Trophoblast cell (in vitro differentiated cells and primary cell): Measurements from ENCODE around the gene ST3GAL4.
"Not testable (repeated sequence)": the region's sequence is repeated elsewhere in the genome, so short reads cannot be mapped to it uniquely, and the experiment has no call there.

Experiments used
- DNase-seq, 2 donors: peaks; one replicate each; pipeline ENCODE4 v3.0.0-alpha.2; 2016
- H2AFZ ChIP-seq: 2 replicates; pipeline ENCODE4 v1.6.1; 2013; ENCODE audit warnings: low read length, moderate library complexity, mild to moderate bottlenecking; ENCODE audit not compliant: insufficient read depth, poor library complexity
- H2AK5ac ChIP-seq: 2 replicates; pipeline ENCODE4 v1.6.1; 2013; ENCODE audit warnings: mild to moderate bottlenecking, low read length
- H2BK120ac ChIP-seq: 2 replicates; pipeline ENCODE4 v1.6.1; 2013; ENCODE audit warnings: low read length, mild to moderate bottlenecking, moderate library complexity; ENCODE audit not compliant: insufficient read depth, poor library complexity
- H2BK12ac ChIP-seq: 2 replicates; pipeline ENCODE4 v1.6.1; 2013; ENCODE audit warnings: mild to moderate bottlenecking, low read length, moderate library complexity
- H2BK5ac ChIP-seq: 2 replicates; pipeline ENCODE4 v1.6.1; 2013; ENCODE audit warnings: low read length, low read depth, moderate library complexity, mild to moderate bottlenecking; ENCODE audit not compliant: poor library complexity
- H3K14ac ChIP-seq: 2 replicates; pipeline ENCODE4 v1.6.1; 2013; ENCODE audit warnings: mild to moderate bottlenecking, low read length
- H3K18ac ChIP-seq: 2 replicates; pipeline ENCODE4 v1.6.1; 2013; ENCODE audit warnings: mild to moderate bottlenecking, low read length
- H3K23ac ChIP-seq: 2 replicates; pipeline ENCODE4 v1.6.1; 2013; ENCODE audit warnings: low read length
- H3K27ac ChIP-seq: 2 replicates; pipeline ENCODE4 v1.5.1; 2013; ENCODE audit warnings: low read depth, mild to moderate bottlenecking, inconsistent platforms, low read length, moderate library complexity
- H3K27me3 ChIP-seq: 2 replicates; pipeline ENCODE4 v1.6.1; 2013; ENCODE audit warnings: inconsistent platforms, mild to moderate bottlenecking, low read length, moderate library complexity; ENCODE audit not compliant: insufficient read depth
- H3K36me3 ChIP-seq, 2 experiments: 1 replicate in 1 of 2; 2 replicates in 1 of 2; pipeline ENCODE4 v1.6.1; 2013; ENCODE audit warnings: low read length in 2 of 2, mild to moderate bottlenecking in 2 of 2, moderate library complexity in 1 of 2; ENCODE audit not compliant: insufficient read depth in 2 of 2, control insufficient read depth in 1 of 2
- H3K4ac ChIP-seq: 2 replicates; pipeline ENCODE4 v1.6.1; 2013; ENCODE audit warnings: low read depth, mild to moderate bottlenecking, low read length, moderate library complexity
- H3K4me1 ChIP-seq, 2 experiments: 1 replicate in 1 of 2; 2 replicates in 1 of 2; pipeline ENCODE4 v1.6.1; 2013; ENCODE audit warnings: low read length in 2 of 2, mild to moderate bottlenecking in 2 of 2, moderate library complexity in 1 of 2; ENCODE audit not compliant: insufficient read depth in 2 of 2, control insufficient read depth in 1 of 2
- H3K4me2 ChIP-seq: 2 replicates; pipeline ENCODE4 v1.6.1; 2013; ENCODE audit warnings: inconsistent platforms, mild to moderate bottlenecking, low read length, moderate library complexity
- H3K4me3 ChIP-seq: 2 replicates; pipeline ENCODE4 v1.5.1; 2013; ENCODE audit warnings: mild to moderate bottlenecking, low read depth, low read length, inconsistent platforms
- H3K79me1 ChIP-seq: one replicate; pipeline ENCODE4 v1.6.1; 2013; ENCODE audit warnings: low read length
- H3K79me2 ChIP-seq: 2 replicates; pipeline ENCODE4 v1.6.1; 2013; ENCODE audit warnings: low read length, mild to moderate bottlenecking; ENCODE audit not compliant: control insufficient read depth, insufficient read depth, poor library complexity
- H3K9ac ChIP-seq: 2 replicates; pipeline ENCODE4 v1.6.1; 2013; ENCODE audit warnings: mild to moderate bottlenecking, low read length
- H3K9me3 ChIP-seq: 2 replicates; pipeline ENCODE4 v1.6.1; 2013; ENCODE audit warnings: low read depth, mild to moderate bottlenecking, control low read depth, inconsistent platforms, low read length; ENCODE audit not compliant: insufficient read depth
- H4K12ac ChIP-seq: 2 replicates; pipeline ENCODE4 v1.6.1; 2013; ENCODE audit warnings: low read depth, mild to moderate bottlenecking, low read length, moderate library complexity
- H4K8ac ChIP-seq: 2 replicates; pipeline ENCODE4 v1.6.1; 2013; ENCODE audit warnings: low read depth, mild to moderate bottlenecking, low read length, moderate library complexity
- H4K91ac ChIP-seq: one replicate; pipeline ENCODE4 v1.6.1; 2013; ENCODE audit warnings: low read depth, mild to moderate bottlenecking, low read length, moderate library complexity
- WGBS: extraction: QIAGEN DNeasy Blood & Tissue Kit; methylation state at CpG from one replicate; pipeline ENCODE4 v1.1.7; 2013; ENCODE audit warnings: missing lambda C conversion rate; ENCODE audit not compliant: insufficient read length, insufficient coverage; ENCODE audit errors: extremely low coverage; 5-methylcytosine and 5-hydroxymethylcytosine counted together

ST3GAL4 gene

DNA sequence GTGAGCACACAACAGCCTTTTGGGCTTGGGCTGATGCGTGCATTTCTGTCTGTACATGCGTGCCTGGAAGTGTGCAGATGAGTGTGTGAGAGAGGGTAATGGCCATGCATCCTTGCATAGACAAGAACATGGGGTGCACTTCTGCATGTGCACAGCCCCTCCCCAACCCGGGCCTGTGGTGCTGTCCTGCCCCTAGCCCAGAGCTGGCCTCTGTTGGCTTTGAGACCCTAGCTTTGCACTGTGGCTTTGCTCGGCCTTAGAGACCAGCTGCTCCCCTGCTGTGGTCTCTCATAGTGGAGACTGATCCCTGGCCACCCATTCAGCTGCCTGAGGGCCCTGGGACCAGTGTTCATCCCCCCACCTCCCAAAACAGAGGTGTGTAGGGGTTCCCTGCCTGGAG is 25.4 kb downstream of the ST3GAL4 start:
- no peak overlapping the region for H3K4me2 ChIP-seq
- H3K9ac ChIP-seq, result no peak overlapping the region
- H3K4me3 ChIP-seq, result no peak overlapping the region
- no peaks in the 10 kb centered on the region for H3K27me3 ChIP-seq
- peaks cover 2% of the 10 kb centered on the region for H3K79me2 ChIP-seq
- H3K18ac ChIP-seq, result no peak overlapping the region
- no peak overlapping the region for H4K8ac ChIP-seq
- H3K27ac ChIP-seq, result no peak overlapping the region
- no peak overlapping the region for H3K14ac ChIP-seq
- H2AFZ ChIP-seq, result no peak overlapping the region
- no peak overlapping the region for H3K23ac ChIP-seq
- H3K79me1 ChIP-seq, result peaks cover 8% of the 10 kb centered on the region
- no peak overlapping the region for H4K12ac ChIP-seq
- no CpG with 5 or more reads among the region's 4 CpGs for WGBS
- no peak overlapping the region for H2BK5ac ChIP-seq
- H3K36me3 ChIP-seq, result no peaks in the 10 kb centered on the region
- H4K91ac ChIP-seq, result no peak overlapping the region
- H2BK120ac ChIP-seq, result no peak overlapping the region
- DNase-seq, result no peak
- no peak overlapping the region for H2AK5ac ChIP-seq
- H3K4ac ChIP-seq, result no peak overlapping the region
- no peaks in the 10 kb centered on the region for H3K9me3 ChIP-seq
- H3K4me1 ChIP-seq, result peaks cover 13 to 17% of the 10 kb centered on the region in 2 experiments
- no peak overlapping the region for H2BK12ac ChIP-seq

DNA sequence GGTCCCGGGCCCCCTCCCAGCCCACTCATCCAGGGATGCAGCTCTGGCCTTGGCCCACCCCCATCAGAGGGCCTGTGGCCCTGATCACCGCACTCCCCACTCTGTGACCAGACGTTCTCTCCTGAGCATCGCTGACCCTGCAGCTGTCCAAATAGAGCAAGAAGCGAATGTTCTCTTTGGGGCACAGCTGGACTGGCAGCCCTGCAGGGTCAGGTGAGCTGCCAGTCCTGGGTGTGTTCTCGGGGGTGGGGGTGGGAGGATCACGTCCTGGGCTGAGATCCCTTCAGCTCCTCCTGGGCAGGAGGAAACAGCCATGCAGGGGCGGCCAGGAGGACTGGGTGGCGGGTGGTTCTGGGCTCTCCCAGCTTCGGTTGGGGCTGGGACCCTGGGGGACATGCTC is 26.5 kb downstream of the ST3GAL4 start:
- H2AFZ ChIP-seq, H3K4me2 ChIP-seq, H3K79me2 ChIP-seq, H3K14ac ChIP-seq, H4K12ac ChIP-seq, H3K27me3 ChIP-seq, H3K36me3 ChIP-seq, H4K8ac ChIP-seq, H3K9ac ChIP-seq, H3K79me1 ChIP-seq, DNase-seq, H3K9me3 ChIP-seq, H3K4ac ChIP-seq, H2BK120ac ChIP-seq, H2AK5ac ChIP-seq, H2BK5ac ChIP-seq, H3K23ac ChIP-seq, H3K4me3 ChIP-seq, H4K91ac ChIP-seq, H3K27ac ChIP-seq, H2BK12ac ChIP-seq, H3K18ac ChIP-seq: not testable (repeated sequence)
- WGBS, result no CpG with 5 or more reads among the region's 10 CpGs
- H3K4me1 ChIP-seq, result peaks cover 13 to 20% of the 10 kb centered on the region in 2 experiments

- not testable (repeated sequence) for H3K9ac ChIP-seq, H2BK5ac ChIP-seq, H4K12ac ChIP-seq, H3K4me3 ChIP-seq, H3K18ac ChIP-seq, H3K27ac ChIP-seq, H3K4ac ChIP-seq, H3K36me3 ChIP-seq, H2AK5ac ChIP-seq, H2BK12ac ChIP-seq, H2BK120ac ChIP-seq, H3K23ac ChIP-seq, H3K4me2 ChIP-seq, H3K79me1 ChIP-seq, H4K8ac ChIP-seq, H3K79me2 ChIP-seq, H3K14ac ChIP-seq, H2AFZ ChIP-seq, H3K9me3 ChIP-seq, H4K91ac ChIP-seq, H3K27me3 ChIP-seq
- DNase-seq, result peak in 1 of 2 donors; percentile 38
- H3K4me1 ChIP-seq, result peaks cover 13 to 20% of the 10 kb centered on the region in 2 experiments
- WGBS, result no CpG with 5 or more reads among the region's 4 CpGs
These were observed 27.2 kb downstream of the ST3GAL4 start for GRCh38 chr11:126382641-126383040.

DNA sequence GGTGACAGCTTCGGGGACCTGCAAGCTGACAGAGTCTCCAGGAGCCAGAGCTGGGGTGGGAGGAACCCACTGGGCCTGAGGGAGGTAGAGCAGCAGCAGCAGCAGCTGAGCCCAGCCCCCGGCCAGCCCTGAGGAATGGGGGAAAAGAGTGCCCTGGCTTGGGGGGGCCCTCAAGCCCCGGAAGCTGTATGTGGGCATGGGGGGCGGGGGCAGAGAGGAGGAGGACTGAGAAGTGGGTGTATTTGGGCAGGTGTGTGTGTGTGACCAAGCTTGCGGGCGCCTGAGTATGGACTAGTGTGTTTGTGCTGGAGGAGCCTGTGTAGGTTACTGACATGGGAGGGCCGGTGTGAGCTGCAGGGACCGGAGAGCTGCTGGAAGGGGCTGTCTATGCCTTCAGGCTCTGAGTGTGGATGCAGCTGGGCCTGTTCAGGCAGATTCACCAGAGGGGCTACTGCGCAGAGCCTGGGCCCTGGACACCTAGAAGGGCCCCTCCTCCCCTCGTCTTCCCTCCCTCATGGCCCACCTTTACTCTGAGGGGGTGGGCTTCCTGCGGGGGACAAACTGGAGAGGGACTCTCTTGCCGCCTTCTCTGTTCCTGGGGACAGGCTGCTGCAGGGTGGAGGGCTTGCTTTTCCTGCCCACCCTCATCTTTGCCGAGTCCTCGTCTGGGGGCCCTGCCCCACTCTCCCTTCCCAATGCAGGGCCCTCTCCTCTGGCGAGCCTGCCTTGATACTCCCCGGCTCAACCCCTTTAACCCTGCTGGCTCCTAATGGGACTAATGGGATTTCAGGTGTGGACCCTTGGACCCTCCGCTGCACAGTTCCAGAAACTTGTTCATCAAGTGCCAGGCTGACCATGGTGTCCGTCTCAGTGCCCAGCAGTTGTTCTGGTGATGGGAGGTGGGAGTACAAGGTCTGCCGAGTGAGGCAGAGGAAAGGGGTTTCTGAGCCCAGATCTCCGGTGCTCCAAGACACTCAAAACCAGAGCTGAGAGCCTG is 28.2 kb downstream of the ST3GAL4 start:
- no peak overlapping the region for H3K4me3 ChIP-seq
- peaks cover 2% of the 10 kb centered on the region for H3K79me2 ChIP-seq
- peak overlapping the region; percentile 48 for H2BK120ac ChIP-seq
- peak overlapping the region; percentile 12 for H4K12ac ChIP-seq
- peak overlapping the region; percentile 71 for H2BK12ac ChIP-seq
- peak overlapping the region; percentile 83 for H4K91ac ChIP-seq
- WGBS, result no CpG with 5 or more reads among the region's 20 CpGs
- no peaks in the 10 kb centered on the region for H3K27me3 ChIP-seq
- H3K23ac ChIP-seq, result no peak overlapping the region
- peak overlapping the region; percentile 38 for H3K4me2 ChIP-seq
- H3K14ac ChIP-seq, result peak overlapping the region; percentile 58
- H3K18ac ChIP-seq, result peak overlapping the region; percentile 46
- H3K36me3 ChIP-seq, result peaks cover 0 to 2% of the 10 kb centered on the region in 2 experiments
- H3K9me3 ChIP-seq, result peaks cover 1% of the 10 kb centered on the region
- peak overlapping the region; percentile 38 for H2BK5ac ChIP-seq
- no peak overlapping the region for H2AFZ ChIP-seq
- no peak overlapping the region for H2AK5ac ChIP-seq
- H4K8ac ChIP-seq, result peak overlapping the region; percentile 42
- no peak overlapping the region for H3K9ac ChIP-seq
- no peak for DNase-seq
- peak overlapping the region; percentile 24 for H3K27ac ChIP-seq
- H3K4me1 ChIP-seq, result peaks cover 13 to 20% of the 10 kb centered on the region in 2 experiments
- peaks cover 8% of the 10 kb centered on the region for H3K79me1 ChIP-seq
- H3K4ac ChIP-seq, result peak overlapping the region; percentile 59
